OCI-LY7 (cell line): ENCODE measurements around the gene ZNF500. TPM values are rescaled to one million over a fixed set of nuclear protein-coding genes. Genes with fewer than 3 reads are reported as not detected.

Source experiments
- BruUV-seq: library from RNA; stranded (reverse); fragments of 400-500 nt; replicated peaks from 2 replicates; lab custom pipeline; 2021; lab: Mats Ljungman, UMichigan
- CTCF ChIA-PET: fragments of 300-600 bp; sonication (Branson Sonifier 250); formaldehyde crosslinking; loops from one replicate; lab custom pipeline; 2022; ENCODE audit warnings: antibody characterized with exemption; ENCODE audit not compliant: unreplicated experiment; lab: Charles Lee
- POLR2A ChIA-PET: fragments of 300-600 bp; sonication (Branson Sonifier 250); formaldehyde crosslinking; loops from one replicate; lab custom pipeline; 2022; ENCODE audit warnings: antibody characterized with exemption; lab: Charles Lee
- DNase-seq: peaks from one replicate; pipeline ENCODE4 v3.0.0-alpha.2; 2015; ENCODE audit warnings: low spot score
- H2AFZ ChIP-seq: fragments of 200-600 bp; sonication (generic), shearing (Covaris generic); 2 replicates; pipeline ENCODE4 v1.6.1; 2014; ENCODE audit warnings: mild to moderate bottlenecking, antibody characterized with exemption, low read length, moderate library complexity
- H3K27ac ChIP-seq: fragments of 200-600 bp; sonication (generic); 2 replicates; pipeline ENCODE4 v1.5.1; 2014; ENCODE audit warnings: mixed run types, low read depth, mild to moderate bottlenecking, moderate library complexity, low read length, inconsistent platforms; ENCODE audit not compliant: poor library complexity, severe bottlenecking
- H3K36me3 ChIP-seq: fragments of 200-600 bp; sonication (generic); 2 replicates; pipeline ENCODE4 v1.6.1; 2014; ENCODE audit warnings: mild to moderate bottlenecking, antibody characterized with exemption, low read length, moderate library complexity, mixed read lengths; ENCODE audit not compliant: insufficient read depth
- H3K4me1 ChIP-seq: fragments of 200-600 bp; sonication (generic); 2 replicates; pipeline ENCODE4 v1.5.1; 2014; ENCODE audit warnings: mild to moderate bottlenecking, low read length; ENCODE audit not compliant: insufficient read depth, poor library complexity, severe bottlenecking
- H3K4me2 ChIP-seq: fragments of 200-600 bp; sonication (generic); 2 replicates; pipeline ENCODE4 v1.6.1; 2014; ENCODE audit warnings: mild to moderate bottlenecking, low read length
- H3K4me3 ChIP-seq: fragments of 200-600 bp; sonication (generic); 2 replicates; pipeline ENCODE4 v1.5.1; 2014; ENCODE audit warnings: mild to moderate bottlenecking, low read depth, low read length; ENCODE audit not compliant: poor library complexity, severe bottlenecking
- H3K79me2 ChIP-seq: fragments of 200-600 bp; sonication (generic); 2 replicates; pipeline ENCODE4 v1.6.1; 2016; ENCODE audit warnings: low read depth, mild to moderate bottlenecking, low read length, moderate library complexity, mixed read lengths; ENCODE audit not compliant: insufficient read depth
- H3K9me2 ChIP-seq: fragments of 200-600 bp; sonication (generic); 2 replicates; pipeline ENCODE4 v1.6.1; 2016; ENCODE audit warnings: mild to moderate bottlenecking, low read length, mixed read lengths; ENCODE audit not compliant: insufficient read depth
- H3K9me3 ChIP-seq: fragments of 200-600 bp; sonication (generic); 2 replicates; pipeline ENCODE4 v1.6.1; 2014; ENCODE audit warnings: mild to moderate bottlenecking, mixed run types, low read length, mixed read lengths
- H4K20me1 ChIP-seq: fragments of 200-600 bp; sonication (generic); 2 replicates; pipeline ENCODE4 v1.6.1; 2014; ENCODE audit warnings: mild to moderate bottlenecking, antibody characterized with exemption, low read length, moderate library complexity, mixed read lengths; ENCODE audit not compliant: insufficient read depth
- EZH2phosphoT487 ChIP-seq: fragments of 200-600 bp; sonication (generic); IDR thresholded peaks from 2 replicates; pipeline ENCODE4 v1.6.1; 2018; ENCODE audit warnings: low read depth, borderline replicate concordance, mild to moderate bottlenecking, mixed run types, antibody characterized with exemption, low read length, moderate library complexity, mixed read lengths
- intact Hi-C: fragments of 100-400 bp; cut with micrococcal nuclease; formaldehyde crosslinking; loops from one replicate; pipeline ENCODE4 v1.10.0; 2022; ENCODE audit not compliant: unreplicated experiment
- total RNA-seq, 2 experiments: library from RNA; depleted of rRNA in 1 of 2; stranded (reverse); fragments of >200 nt in 1 of 2; shearing (Covaris generic) in 1 of 2; gene quantifications; 2 replicates each; pipeline ENCODE4 v1.2.3, GENCODE V29; 2014 to 2022
- TF ChIP-seq, protein P1 (sequence below): fragments of 200-600 bp; sonication (generic); conservative IDR thresholded peaks from 2 replicates; pipeline ENCODE4 v1.5.1; 2014; ENCODE audit warnings: mild to moderate bottlenecking, antibody characterized with exemption, low read length, moderate library complexity, mixed read lengths

Gene ZNF500
- total RNA-seq, 2 experiments from 2014 or later: 16.1 to 23.9 TPM

DNA sequence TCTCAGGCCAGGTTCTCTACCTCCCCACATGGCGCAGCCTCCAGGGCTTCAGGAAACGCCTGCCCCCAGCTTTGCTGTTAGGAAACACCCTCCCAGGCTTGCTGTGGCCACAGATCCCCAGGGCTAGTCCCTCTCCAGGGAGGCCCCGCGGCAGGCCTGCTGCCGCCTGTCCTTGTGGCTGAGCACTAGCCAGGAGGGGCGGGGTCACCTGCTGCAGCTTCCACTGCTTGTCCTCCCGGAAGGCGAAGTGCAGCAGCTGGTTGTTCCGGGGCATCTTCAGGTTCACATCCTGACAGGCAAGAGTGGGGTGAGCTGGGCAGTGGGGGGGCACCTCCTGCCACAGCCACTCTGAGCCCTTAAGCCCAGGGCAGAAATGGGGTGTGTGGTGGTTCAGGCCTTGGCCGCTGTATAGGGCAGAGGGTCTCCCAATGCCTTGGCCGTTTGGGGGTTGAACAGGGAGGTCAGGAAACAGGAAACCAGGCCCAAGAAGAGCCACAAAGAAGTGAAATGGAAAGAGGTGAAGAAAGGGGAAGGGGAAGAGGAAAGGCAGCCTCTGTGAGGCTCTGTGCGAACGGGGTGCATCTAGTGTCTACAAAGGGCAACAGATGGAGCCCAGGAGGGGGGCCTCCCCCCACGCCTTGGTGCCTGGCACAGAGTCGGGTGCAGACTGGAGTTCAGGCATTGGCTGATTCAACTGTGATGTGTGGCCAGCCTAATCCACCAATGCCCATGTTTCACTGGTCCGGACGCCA is 33.5 kb upstream of the ZNF500 start:
- no peak for DNase-seq
- H3K27ac ChIP-seq: no peak overlapping the region
- H3K4me3 ChIP-seq: no peak overlapping the region
- no peaks in the 10 kb centered on the region for H4K20me1 ChIP-seq
- H2AFZ ChIP-seq: no peak overlapping the region
- no peaks in the 10 kb centered on the region for H3K9me2 ChIP-seq
- ChIA-PET POLR2A (no interaction called here), CTCF (no interaction called here)
- peak overlapping the region; percentile 99; the same call in 1 of the 2 replicates for H3K4me2 ChIP-seq
- peaks cover 17% of the 10 kb centered on the region for H3K36me3 ChIP-seq
- no TSS peak for BruUV-seq
- no peaks in the 10 kb centered on the region for H3K79me2 ChIP-seq
- no peak for TF ChIP-seq EZH2phosphoT487
- TF ChIP-seq, protein P1, sequence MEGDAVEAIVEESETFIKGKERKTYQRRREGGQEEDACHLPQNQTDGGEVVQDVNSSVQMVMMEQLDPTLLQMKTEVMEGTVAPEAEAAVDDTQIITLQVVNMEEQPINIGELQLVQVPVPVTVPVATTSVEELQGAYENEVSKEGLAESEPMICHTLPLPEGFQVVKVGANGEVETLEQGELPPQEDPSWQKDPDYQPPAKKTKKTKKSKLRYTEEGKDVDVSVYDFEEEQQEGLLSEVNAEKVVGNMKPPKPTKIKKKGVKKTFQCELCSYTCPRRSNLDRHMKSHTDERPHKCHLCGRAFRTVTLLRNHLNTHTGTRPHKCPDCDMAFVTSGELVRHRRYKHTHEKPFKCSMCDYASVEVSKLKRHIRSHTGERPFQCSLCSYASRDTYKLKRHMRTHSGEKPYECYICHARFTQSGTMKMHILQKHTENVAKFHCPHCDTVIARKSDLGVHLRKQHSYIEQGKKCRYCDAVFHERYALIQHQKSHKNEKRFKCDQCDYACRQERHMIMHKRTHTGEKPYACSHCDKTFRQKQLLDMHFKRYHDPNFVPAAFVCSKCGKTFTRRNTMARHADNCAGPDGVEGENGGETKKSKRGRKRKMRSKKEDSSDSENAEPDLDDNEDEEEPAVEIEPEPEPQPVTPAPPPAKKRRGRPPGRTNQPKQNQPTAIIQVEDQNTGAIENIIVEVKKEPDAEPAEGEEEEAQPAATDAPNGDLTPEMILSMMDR: no peak
- intact Hi-C loops: no loop called here
- H3K9me3 ChIP-seq: no peaks in the 10 kb centered on the region
- peaks cover 26% of the 10 kb centered on the region for H3K4me1 ChIP-seq

DNA sequence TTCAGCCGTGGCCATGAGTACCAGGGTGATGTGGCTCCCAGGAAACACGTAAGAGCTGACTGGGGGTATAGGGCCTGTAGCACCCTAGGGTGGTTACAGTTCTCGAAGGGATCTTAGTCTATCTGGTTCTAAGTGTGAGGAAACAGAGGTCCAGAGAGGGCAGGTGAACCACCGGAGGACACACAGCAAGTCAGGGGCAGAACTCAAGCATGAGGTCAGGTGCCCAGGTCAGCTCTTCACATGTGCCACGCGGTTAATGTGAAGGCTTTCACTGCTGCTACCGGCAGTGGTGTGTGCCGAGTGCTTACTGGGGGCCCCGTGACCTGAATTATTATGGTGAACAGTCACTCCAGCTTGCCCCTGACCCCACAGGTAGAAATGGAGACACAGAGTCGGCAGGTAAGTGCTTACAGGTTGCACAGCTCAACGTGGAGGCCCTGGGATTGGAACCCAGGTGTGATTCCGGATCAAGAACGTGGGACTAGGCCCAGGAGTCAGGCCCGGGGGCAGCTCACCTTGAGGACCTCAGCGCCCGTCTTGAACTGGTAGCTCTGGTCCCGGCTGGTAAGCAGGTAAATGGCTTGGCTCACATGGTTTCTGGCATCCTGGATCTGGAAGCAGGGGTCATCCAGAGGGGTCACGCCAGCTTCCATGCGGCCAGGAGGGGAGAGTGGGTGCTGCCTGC is 32.4 kb upstream of the ZNF500 start:
- CTCF ChIA-PET: no interaction called here

More for the DNA sequence above, 32.4 kb upstream of the ZNF500 start:
- H3K4me3 ChIP-seq: no peak overlapping the region
- peaks cover 26% of the 10 kb centered on the region for H3K4me1 ChIP-seq
- H3K9me2 ChIP-seq: no peaks in the 10 kb centered on the region
- no peaks in the 10 kb centered on the region for H4K20me1 ChIP-seq
- DNase-seq: no peak
- BruUV-seq: no TSS peak
- POLR2A ChIA-PET: no interaction called here
- no peaks in the 10 kb centered on the region for H3K79me2 ChIP-seq
- TF ChIP-seq EZH2phosphoT487: no peak
- TF ChIP-seq, protein P1: no peak
- peaks cover 6% of the 10 kb centered on the region for H3K36me3 ChIP-seq
- intact Hi-C loops: no loop called here
- no peak overlapping the region for H3K4me2 ChIP-seq
- H2AFZ ChIP-seq: no peak overlapping the region
- H3K27ac ChIP-seq: no peak overlapping the region
- no peaks in the 10 kb centered on the region for H3K9me3 ChIP-seq
